ENCODE results near the gene DGKB. TPM values are rescaled to one million over a fixed set of nuclear protein-coding genes. Genes with fewer than 3 reads are reported as not detected.

Gene DGKB
- polyA plus RNA-seq, 4 donors, result 0.19 to 0.31 TPM; not detected in 2

GRCh38 chr7:14697684-14698083 is 204.9 kb downstream of the DGKB start:
- Histone ChIP-seq H3K4me1 (ENCODE audit: control insufficient read depth in 3 of 3, insufficient read depth in 2 of 3, low read depth in 1 of 3, low read length in 2 of 3) (no peaks in the 10 kb centered on the region), H3K9me3 (ENCODE audit: control insufficient read depth in 2 of 2, insufficient read depth in 1 of 2, low read depth in 1 of 2, low read length in 1 of 2) (no peaks in the 10 kb centered on the region), H3K4me3 (ENCODE audit: low read depth in 1 of 3, low read length in 3 of 3) (no peak overlapping the region), H3K36me3 (ENCODE audit: control insufficient read depth in 3 of 3, insufficient read depth in 2 of 3, low read depth in 1 of 3, low read length in 3 of 3) (no peaks in the 10 kb centered on the region), H3K27me3 (ENCODE audit: control insufficient read depth in 3 of 3, insufficient read depth in 3 of 3, low read length in 3 of 3) (no peaks in the 10 kb centered on the region), H3K27ac (ENCODE audit: low read depth in 1 of 3, low read length in 2 of 3) (no peak overlapping the region)
- no peak for FAIRE-seq
- no peak for DNase-seq

DNA sequence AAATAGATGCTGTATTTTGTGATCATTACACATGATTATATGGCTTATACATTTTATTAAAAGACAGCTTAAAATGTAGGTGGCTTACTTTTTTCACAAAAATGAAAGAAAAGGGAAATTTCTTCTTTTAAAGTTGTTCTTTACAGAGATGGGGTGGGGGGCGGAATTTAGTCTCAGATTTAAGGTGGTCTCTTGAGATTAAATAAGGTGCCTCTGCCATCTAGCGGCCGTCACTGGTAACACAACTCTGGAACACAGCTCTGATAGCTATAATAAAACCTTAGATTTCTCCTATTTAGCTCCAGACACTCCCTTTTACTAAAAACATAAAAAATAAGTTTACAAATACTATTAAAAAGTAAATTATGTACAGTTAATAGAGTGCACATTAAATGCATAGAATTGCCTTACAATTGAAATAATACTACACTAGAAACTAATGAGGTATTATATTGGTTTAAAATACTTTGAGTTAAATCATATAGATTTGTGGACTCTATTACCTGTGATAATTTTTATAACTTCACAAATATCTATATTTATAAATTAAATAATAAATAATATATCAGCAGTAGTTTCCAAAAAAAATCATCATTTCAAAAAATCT is 210.9 kb downstream of the DGKB start:
- Histone ChIP-seq H3K27ac (ENCODE audit: low read depth in 1 of 3, low read length in 2 of 3) (no peak overlapping the region), H3K4me3 (ENCODE audit: low read depth in 1 of 3, low read length in 3 of 3) (no peak overlapping the region), H3K27me3 (ENCODE audit: control insufficient read depth in 3 of 3, insufficient read depth in 3 of 3, low read length in 3 of 3) (no peaks in the 10 kb centered on the region), H3K9me3 (ENCODE audit: control insufficient read depth in 2 of 2, insufficient read depth in 1 of 2, low read depth in 1 of 2, low read length in 1 of 2) (no peaks in the 10 kb centered on the region), H3K36me3 (ENCODE audit: control insufficient read depth in 3 of 3, insufficient read depth in 2 of 3, low read depth in 1 of 3, low read length in 3 of 3) (no peaks in the 10 kb centered on the region), H3K4me1 (ENCODE audit: control insufficient read depth in 3 of 3, insufficient read depth in 2 of 3, low read depth in 1 of 3, low read length in 2 of 3) (no peaks in the 10 kb centered on the region)
- DNase-seq, result peak; percentile 21 to 33
- no peak for FAIRE-seq
- 0 to 2% (median 1%) methylated on average over 3 of the region's 3 CpGs for WGBS, 3 donors

GRCh38 chr7:14691034-14691433 is 211.5 kb downstream of the DGKB start:
- no peak for FAIRE-seq
- no peak overlapping the region for H3K4me3 ChIP-seq (ENCODE audit: low read depth in 1 of 3, low read length in 3 of 3)
- WGBS, 3 donors, result 50 to 59% (median 53%) methylated on average over 2 of the region's 2 CpGs
- no peak for DNase-seq
- H3K27ac ChIP-seq (ENCODE audit: low read depth in 1 of 3, low read length in 2 of 3), result no peak overlapping the region
- H3K27me3 ChIP-seq (ENCODE audit: control insufficient read depth in 3 of 3, insufficient read depth in 3 of 3, low read length in 3 of 3), result no peaks in the 10 kb centered on the region
- no peaks in the 10 kb centered on the region for H3K36me3 ChIP-seq (ENCODE audit: control insufficient read depth in 3 of 3, insufficient read depth in 2 of 3, low read depth in 1 of 3, low read length in 3 of 3)
- no peaks in the 10 kb centered on the region for H3K4me1 ChIP-seq (ENCODE audit: control insufficient read depth in 3 of 3, insufficient read depth in 2 of 3, low read depth in 1 of 3, low read length in 2 of 3)
- no peaks in the 10 kb centered on the region for H3K9me3 ChIP-seq (ENCODE audit: control insufficient read depth in 2 of 2, insufficient read depth in 1 of 2, low read depth in 1 of 2, low read length in 1 of 2)

GRCh38 chr7:14690486-14690885 is 212.1 kb downstream of the DGKB start:
- no peak for DNase-seq
- WGBS, 3 donors, result 70 to 85% (median 73%) methylated on average over 3 of the region's 3 CpGs
- Histone ChIP-seq H3K36me3 (ENCODE audit: control insufficient read depth in 3 of 3, insufficient read depth in 2 of 3, low read depth in 1 of 3, low read length in 3 of 3) (no peaks in the 10 kb centered on the region), H3K27ac (ENCODE audit: low read depth in 1 of 3, low read length in 2 of 3) (no peak overlapping the region), H3K27me3 (ENCODE audit: control insufficient read depth in 3 of 3, insufficient read depth in 3 of 3, low read length in 3 of 3) (no peaks in the 10 kb centered on the region), H3K9me3 (ENCODE audit: control insufficient read depth in 2 of 2, insufficient read depth in 1 of 2, low read depth in 1 of 2, low read length in 1 of 2) (no peaks in the 10 kb centered on the region), H3K4me1 (ENCODE audit: control insufficient read depth in 3 of 3, insufficient read depth in 2 of 3, low read depth in 1 of 3, low read length in 2 of 3) (no peaks in the 10 kb centered on the region), H3K4me3 (ENCODE audit: low read depth in 1 of 3, low read length in 3 of 3) (no peak overlapping the region)
- FAIRE-seq, result no peak

- no peak for FAIRE-seq
These were observed 212.5 kb downstream of the DGKB start for GRCh38 chr7:14690075-14690474.

DNA sequence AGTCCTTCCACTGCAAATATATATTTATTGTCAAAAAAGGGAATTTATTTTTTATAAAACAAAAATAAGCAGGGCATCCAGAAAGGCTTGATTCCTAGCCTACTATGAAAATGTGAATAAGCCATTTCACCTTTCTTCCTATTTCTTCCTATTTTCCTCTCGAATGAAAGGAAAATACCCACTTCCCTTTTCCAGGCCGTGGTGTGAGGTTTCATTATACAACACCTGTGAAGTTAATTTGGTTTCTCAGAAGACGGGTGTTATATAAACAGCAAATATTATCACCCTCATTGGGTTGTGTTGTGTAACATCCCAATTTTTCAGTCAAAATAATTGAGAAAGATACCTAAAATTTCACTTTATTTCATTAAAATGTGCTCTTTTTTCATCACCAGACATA is 214.3 kb downstream of the DGKB start:
- whole genome bisulfite sequencing, 3 donors, result 34 to 54% (median 43%) methylated on average over 3 of the region's 3 CpGs
- H3K36me3 ChIP-seq (ENCODE audit: control insufficient read depth in 3 of 3, insufficient read depth in 2 of 3, low read depth in 1 of 3, low read length in 3 of 3), result no peaks in the 10 kb centered on the region
- no peaks in the 10 kb centered on the region for H3K4me1 ChIP-seq (ENCODE audit: control insufficient read depth in 3 of 3, insufficient read depth in 2 of 3, low read depth in 1 of 3, low read length in 2 of 3)
- no peak for FAIRE-seq
- no peak for DNase-seq
- H3K9me3 ChIP-seq (ENCODE audit: control insufficient read depth in 2 of 2, insufficient read depth in 1 of 2, low read depth in 1 of 2, low read length in 1 of 2), result no peaks in the 10 kb centered on the region
- no peak overlapping the region for H3K27ac ChIP-seq (ENCODE audit: low read depth in 1 of 3, low read length in 2 of 3)
- no peaks in the 10 kb centered on the region for H3K27me3 ChIP-seq (ENCODE audit: control insufficient read depth in 3 of 3, insufficient read depth in 3 of 3, low read length in 3 of 3)
- no peak overlapping the region for H3K4me3 ChIP-seq (ENCODE audit: low read depth in 1 of 3, low read length in 3 of 3)

More at GRCh38 chr7:14690075-14690474, 212.5 kb downstream of the DGKB start:
- DNase-seq, result peak in 1 of 2 donors; percentile 6
- Histone ChIP-seq H3K27ac (ENCODE audit: low read depth in 1 of 3, low read length in 2 of 3) (no peak overlapping the region), H3K4me1 (ENCODE audit: control insufficient read depth in 3 of 3, insufficient read depth in 2 of 3, low read depth in 1 of 3, low read length in 2 of 3) (no peaks in the 10 kb centered on the region), H3K36me3 (ENCODE audit: control insufficient read depth in 3 of 3, insufficient read depth in 2 of 3, low read depth in 1 of 3, low read length in 3 of 3) (no peaks in the 10 kb centered on the region), H3K9me3 (ENCODE audit: control insufficient read depth in 2 of 2, insufficient read depth in 1 of 2, low read depth in 1 of 2, low read length in 1 of 2) (no peaks in the 10 kb centered on the region), H3K27me3 (ENCODE audit: control insufficient read depth in 3 of 3, insufficient read depth in 3 of 3, low read length in 3 of 3) (no peaks in the 10 kb centered on the region), H3K4me3 (ENCODE audit: low read depth in 1 of 3, low read length in 3 of 3) (no peak overlapping the region)
- WGBS, 3 donors, result 21 to 46% (median 27%) methylated on average over 5 of the region's 5 CpGs

- no peaks in the 10 kb centered on the region for H3K27me3 ChIP-seq (ENCODE audit: control insufficient read depth in 3 of 3, insufficient read depth in 3 of 3, low read length in 3 of 3)
- FAIRE-seq (no peak), DNase-seq (no peak)
- no peaks in the 10 kb centered on the region for H3K9me3 ChIP-seq (ENCODE audit: control insufficient read depth in 2 of 2, insufficient read depth in 1 of 2, low read depth in 1 of 2, low read length in 1 of 2)
- 10 to 30% (median 21%) methylated on average over 3 of the region's 3 CpGs for WGBS, 3 donors
- no peak overlapping the region for H3K4me3 ChIP-seq (ENCODE audit: low read depth in 1 of 3, low read length in 3 of 3)
- no peak overlapping the region for H3K27ac ChIP-seq (ENCODE audit: low read depth in 1 of 3, low read length in 2 of 3)
- H3K36me3 ChIP-seq (ENCODE audit: control insufficient read depth in 3 of 3, insufficient read depth in 2 of 3, low read depth in 1 of 3, low read length in 3 of 3), result no peaks in the 10 kb centered on the region
- no peaks in the 10 kb centered on the region for H3K4me1 ChIP-seq (ENCODE audit: control insufficient read depth in 3 of 3, insufficient read depth in 2 of 3, low read depth in 1 of 3, low read length in 2 of 3)
These were observed 214.8 kb downstream of the DGKB start for GRCh38 chr7:14687777-14688176.

DNA sequence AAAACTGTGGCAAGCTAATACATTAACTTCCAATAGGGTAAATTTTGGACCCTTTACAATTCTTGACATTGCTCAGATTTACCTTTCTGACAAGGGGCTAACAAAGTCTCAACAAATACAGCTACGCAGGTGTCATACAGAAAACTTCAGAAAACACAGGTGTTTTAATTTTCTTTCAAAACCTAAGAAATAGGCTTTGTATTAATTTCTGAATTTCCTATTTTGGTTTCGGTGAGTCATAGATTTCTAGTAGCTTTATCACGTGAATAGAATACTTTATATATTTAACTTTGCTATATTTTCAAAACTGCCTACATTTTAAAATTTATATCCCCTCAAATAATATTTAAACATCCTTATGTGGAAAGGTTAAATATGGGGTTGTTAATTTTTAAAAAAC is 215.3 kb downstream of the DGKB start:
- DNase-seq, result no peak
- Histone ChIP-seq H3K27me3 (ENCODE audit: control insufficient read depth in 3 of 3, insufficient read depth in 3 of 3, low read length in 3 of 3) (no peaks in the 10 kb centered on the region), H3K4me3 (ENCODE audit: low read depth in 1 of 3, low read length in 3 of 3) (no peak overlapping the region), H3K36me3 (ENCODE audit: control insufficient read depth in 3 of 3, insufficient read depth in 2 of 3, low read depth in 1 of 3, low read length in 3 of 3) (no peaks in the 10 kb centered on the region), H3K4me1 (ENCODE audit: control insufficient read depth in 3 of 3, insufficient read depth in 2 of 3, low read depth in 1 of 3, low read length in 2 of 3) (no peaks in the 10 kb centered on the region), H3K27ac (ENCODE audit: low read depth in 1 of 3, low read length in 2 of 3) (no peak overlapping the region), H3K9me3 (ENCODE audit: control insufficient read depth in 2 of 2, insufficient read depth in 1 of 2, low read depth in 1 of 2, low read length in 1 of 2) (no peaks in the 10 kb centered on the region)
- no peak for FAIRE-seq
- WGBS, 3 donors, result 80 to 88% (median 84%) methylated on average over 3 of the region's 3 CpGs

- Histone ChIP-seq H3K27ac (ENCODE audit: low read depth in 1 of 3, low read length in 2 of 3) (no peak overlapping the region), H3K4me3 (ENCODE audit: low read depth in 1 of 3, low read length in 3 of 3) (no peak overlapping the region), H3K36me3 (ENCODE audit: control insufficient read depth in 3 of 3, insufficient read depth in 2 of 3, low read depth in 1 of 3, low read length in 3 of 3) (no peaks in the 10 kb centered on the region), H3K27me3 (ENCODE audit: control insufficient read depth in 3 of 3, insufficient read depth in 3 of 3, low read length in 3 of 3) (no peaks in the 10 kb centered on the region), H3K9me3 (ENCODE audit: control insufficient read depth in 2 of 2, insufficient read depth in 1 of 2, low read depth in 1 of 2, low read length in 1 of 2) (no peaks in the 10 kb centered on the region), H3K4me1 (ENCODE audit: control insufficient read depth in 3 of 3, insufficient read depth in 2 of 3, low read depth in 1 of 3, low read length in 2 of 3) (no peaks in the 10 kb centered on the region)
- FAIRE-seq (no peak), DNase-seq (no peak)
- WGBS, 3 donors, result 70 to 75% (median 72%) methylated on average over 7 of the region's 7 CpGs
These were observed 217.4 kb downstream of the DGKB start for GRCh38 chr7:14685167-14685566.
